ENCODE data around the gene NKTR.

GRCh38 chr3:42672515-42672914 lies 72.0 kb downstream of the NKTR start:
- TF ChIP-seq POLR2A (IDR thresholded peaks at IDR 0.05; ENCODE audit: low read depth, low read length) (no peak), POLR2AphosphoS5 (IDR thresholded peaks at IDR 0.05; ENCODE audit: low read depth, low read length) (no peak)
